ENCODE results near the gene ZNHIT1.
"Not testable (repeated sequence)": the region's sequence is repeated elsewhere in the genome, so short reads cannot be mapped to it uniquely, and the experiment has no call there.

ZNHIT1 gene

GRCh38 chr7:101195884-101196283 is 22.1 kb upstream of the ZNHIT1 start:
- no peak for TF ChIP-seq CTCF (IDR thresholded peaks at IDR 0.05)
- Histone ChIP-seq H3K4me3 (ENCODE audit: low read depth in 1 of 2, low read length in 1 of 2) (no peak overlapping the region), H3K36me3 (no peaks in the 10 kb centered on the region), H3K9me3 (no peaks in the 10 kb centered on the region), H3K27me3 (peaks cover 60% of the 10 kb centered on the region), H3K4me1 (ENCODE audit: control insufficient read depth in 1 of 2, insufficient read depth in 1 of 2, low read depth in 1 of 2, low read length in 1 of 2) (peaks cover 0 to 7% of the 10 kb centered on the region in 2 experiments), H3K27ac (no peak overlapping the region)

- TF ChIP-seq CTCF (IDR thresholded peaks at IDR 0.05) = no peak
- H3K4me1 ChIP-seq (ENCODE audit: control insufficient read depth in 1 of 2, insufficient read depth in 1 of 2, low read depth in 1 of 2, low read length in 1 of 2) = peaks cover 0 to 9% of the 10 kb centered on the region in 2 experiments
- H3K27ac ChIP-seq = no peak overlapping the region
- H3K4me3 ChIP-seq (ENCODE audit: low read depth in 1 of 2, low read length in 1 of 2) = no peak overlapping the region
- no peaks in the 10 kb centered on the region for H3K36me3 ChIP-seq
- H3K27me3 ChIP-seq = peaks cover 81% of the 10 kb centered on the region
- H3K9me3 ChIP-seq = no peaks in the 10 kb centered on the region
Observed at GRCh38 chr7:101197991-101198390, 20.0 kb upstream of the ZNHIT1 start.

GRCh38 chr7:101198476-101198875 is 19.5 kb upstream of the ZNHIT1 start:
- no peak overlapping the region for H3K4me3 ChIP-seq (ENCODE audit: low read depth in 1 of 2, low read length in 1 of 2)

GRCh38 chr7:101199522-101199921 is 18.4 kb upstream of the ZNHIT1 start:
- Histone ChIP-seq H3K4me1 (ENCODE audit: control insufficient read depth in 1 of 2, insufficient read depth in 1 of 2, low read depth in 1 of 2, low read length in 1 of 2) (peaks cover 8 to 22% of the 10 kb centered on the region in 2 experiments), H3K27me3 (peaks cover 88% of the 10 kb centered on the region)
- H3K9me3 ChIP-seq; H3K27ac ChIP-seq; H3K36me3 ChIP-seq; H3K4me3 ChIP-seq (ENCODE audit: low read depth in 1 of 2, low read length in 1 of 2): not testable (repeated sequence)

More at GRCh38 chr7:101198476-101198875, 19.5 kb upstream of the ZNHIT1 start:
- TF ChIP-seq CTCF (IDR thresholded peaks at IDR 0.05) = no peak
- Histone ChIP-seq H3K27me3 (peaks cover 85% of the 10 kb centered on the region), H3K9me3 (no peaks in the 10 kb centered on the region), H3K36me3 (no peaks in the 10 kb centered on the region), H3K4me1 (ENCODE audit: control insufficient read depth in 1 of 2, insufficient read depth in 1 of 2, low read depth in 1 of 2, low read length in 1 of 2) (peaks cover 0 to 11% of the 10 kb centered on the region in 2 experiments), H3K27ac (no peak overlapping the region)

GRCh38 chr7:101200504-101200861 is 17.5 kb upstream of the ZNHIT1 start:
- no peak for TF ChIP-seq CTCF (IDR thresholded peaks at IDR 0.05)
- Histone ChIP-seq H3K4me1 (ENCODE audit: control insufficient read depth in 1 of 2, insufficient read depth in 1 of 2, low read depth in 1 of 2, low read length in 1 of 2) (peaks cover 9 to 25% of the 10 kb centered on the region in 2 experiments), H3K27ac (no peak overlapping the region), H3K36me3 (no peaks in the 10 kb centered on the region), H3K27me3 (peaks cover 82% of the 10 kb centered on the region), H3K9me3 (no peaks in the 10 kb centered on the region), H3K4me3 (ENCODE audit: low read depth in 1 of 2, low read length in 1 of 2) (no peak overlapping the region)

- Histone ChIP-seq H3K27ac (no peak within 1 kb of the TSS), H3K36me3 (peaks cover 3% of the 10 kb centered on the region), H3K4me3 (ENCODE audit: low read depth in 1 of 2, low read length in 1 of 2) (no peak within 1 kb of the TSS), H3K4me1 (ENCODE audit: control insufficient read depth in 1 of 2, insufficient read depth in 1 of 2, low read depth in 1 of 2, low read length in 1 of 2) (peaks cover 9 to 25% of the 10 kb centered on the region in 2 experiments), H3K9me3 (no peaks in the 10 kb centered on the region), H3K27me3 (peaks cover 77% of the 10 kb centered on the region)
- TF ChIP-seq CTCF (IDR thresholded peaks at IDR 0.05) = no peak
Observed at GRCh38 chr7:101200862-101201599, 16.9 kb upstream of the ZNHIT1 start, which contains the start of gene MOGAT3. Gene MOGAT3 (minus strand): TSS chr7:101201036. CDS start chr7:101200854, 182 bp downstream.
